B cell (primary cell): ENCODE measurements around the gene PLEKHA8. TPM values are rescaled to one million over a fixed set of nuclear protein-coding genes. Genes with fewer than 3 reads are reported as not detected.

Source experiments
- ATAC-seq: fragments of 200-7000 bp; cut with Tn5 transposase; one replicate; pipeline ENCODE4 v1.10.0; 2021; ENCODE audit warnings: low read depth, mild to moderate bottlenecking, moderate number of reproducible peaks, moderate library complexity
- CTCF ChIA-PET: fragments of 350-600 bp; sonication (Branson Sonifier 250); formaldehyde crosslinking; loops from one replicate; lab custom pipeline; 2021; ENCODE audit warnings: antibody characterized with exemption, inconsistent platforms; lab: Charles Lee
- POLR2A ChIA-PET: fragments of 350-600 bp; sonication (Branson Sonifier 250); formaldehyde crosslinking; loops from one replicate; lab custom pipeline; 2021; ENCODE audit warnings: antibody characterized with exemption; lab: Charles Lee
- DNase-seq: peaks from one replicate; pipeline ENCODE4 v3.0.0; 2013
- H2AFZ ChIP-seq: 2 replicates; pipeline ENCODE4 v1.6.1; 2012; ENCODE audit warnings: mild to moderate bottlenecking, low read depth, low read length; ENCODE audit not compliant: insufficient read depth, poor library complexity, severe bottlenecking
- H3K27ac ChIP-seq, 2 donors: 1 replicate in 1 of 2; 2 replicates in 1 of 2; pipeline ENCODE4 v1.5.1; 2012 to 2013; ENCODE audit warnings: low read length in 2 of 2, mild to moderate bottlenecking in 2 of 2, moderate library complexity in 1 of 2
- H3K27me3 ChIP-seq, 4 experiments: fragments of 200-600 bp in 1 of 4; sonication (generic) in 1 of 4; replicated peaks in 1 of 4; 1 replicate in 2 of 4; 2 replicates in 2 of 4; pipeline versions ENCODE4 v1.6.1 to v1.7.0; 2013 to 2016; ENCODE audit warnings: low read length in 3 of 4, mild to moderate bottlenecking in 2 of 4, mixed read lengths in 1 of 4, moderate library complexity in 1 of 4; ENCODE audit not compliant: insufficient read depth in 4 of 4, control insufficient read depth in 3 of 4; ENCODE audit errors: control extremely low read depth in 1 of 4
- H3K36me3 ChIP-seq, 2 experiments: replicated peaks in 1 of 2; 1 replicate in 1 of 2; 2 replicates in 1 of 2; pipeline versions ENCODE4 v1.6.1 to v1.7.1; 2013; ENCODE audit warnings: low read length in 1 of 2; ENCODE audit not compliant: insufficient read depth in 2 of 2, control insufficient read depth in 1 of 2; ENCODE audit errors: control extremely low read depth in 1 of 2, extremely low read depth in 1 of 2
- H3K4me1 ChIP-seq, 2 donors: fragments of 200-600 bp in 1 of 2; sonication (generic) in 1 of 2; 1 replicate in 1 of 2; 2 replicates in 1 of 2; pipeline versions ENCODE4 v1.5.1 to v1.6.1; 2013 to 2017; ENCODE audit warnings: low read length in 2 of 2; ENCODE audit not compliant: control insufficient read depth in 2 of 2, insufficient read depth in 2 of 2
- H3K4me2 ChIP-seq: replicated peaks from 2 replicates; pipeline ENCODE3; 2012; ENCODE audit warnings: mild to moderate bottlenecking, low read depth, low read length; ENCODE audit not compliant: poor library complexity, severe bottlenecking
- H3K4me3 ChIP-seq, 5 experiments: fragments of 200-600 bp in 1 of 5; sonication (generic) in 1 of 5; 1 replicate in 3 of 5; 2 replicates in 2 of 5; pipeline versions ENCODE4 v1.5.1 to v1.7.0; 2011 to 2016; ENCODE audit warnings: low read length in 4 of 5, mild to moderate bottlenecking in 4 of 5, low read depth in 2 of 5, control low read depth in 1 of 5, moderate library complexity in 1 of 5; ENCODE audit not compliant: insufficient read depth in 1 of 5; ENCODE audit errors: control extremely low read depth in 1 of 5, extremely low read depth in 1 of 5
- H3K79me2 ChIP-seq: fragments of 200-600 bp; sonication (generic); one replicate; pipeline ENCODE4 v1.6.0; 2016; ENCODE audit warnings: low read length; ENCODE audit not compliant: control insufficient read depth, insufficient read depth
- H3K9ac ChIP-seq: fragments of 200-600 bp; sonication (generic); 2 replicates; pipeline ENCODE4 v1.6.1; 2017; ENCODE audit warnings: mild to moderate bottlenecking, low read length, moderate library complexity
- H3K9me3 ChIP-seq, 3 donors: one replicate each; pipeline versions ENCODE4 v1.6.1 to v1.7.1; 2013; ENCODE audit warnings: low read length in 2 of 3; ENCODE audit not compliant: control insufficient read depth in 2 of 3, insufficient read depth in 1 of 3; ENCODE audit errors: control extremely low read depth in 1 of 3
- H4K20me1 ChIP-seq: 2 replicates; pipeline ENCODE4 v1.6.0; 2012; ENCODE audit warnings: mild to moderate bottlenecking, low read length; ENCODE audit not compliant: insufficient read depth, control insufficient read depth, poor library complexity, severe bottlenecking
- H3K27ac Mint-ChIP-seq: one replicate; pipeline ENCODE4 v1.8.0; 2021; ENCODE audit warnings: mixed read lengths
- H3K27me3 Mint-ChIP-seq: one replicate; pipeline ENCODE4 v1.8.0; 2021; ENCODE audit warnings: mixed read lengths
- H3K4me1 Mint-ChIP-seq: one replicate; pipeline ENCODE4 v1.8.0; 2021; ENCODE audit warnings: mixed read lengths
- H3K4me3 Mint-ChIP-seq: one replicate; pipeline ENCODE4 v1.8.0; 2021; ENCODE audit warnings: mixed read lengths
- H3K9me3 Mint-ChIP-seq: one replicate; pipeline ENCODE4 v1.8.0; 2022; ENCODE audit warnings: mixed read lengths; ENCODE audit not compliant: insufficient read depth
- CTCF ChIP-seq: fragments of 200-600 bp; IDR thresholded peaks from one replicate; pipeline ENCODE4 v1.8.0; 2022; ENCODE audit warnings: antibody characterized with exemption, mild to moderate bottlenecking
- EZH2 ChIP-seq: IDR thresholded peaks from 2 replicates; pipeline ENCODE4 v1.6.1; 2012; ENCODE audit warnings: borderline replicate concordance, low read depth, mild to moderate bottlenecking, moderate library complexity, low read length; ENCODE audit not compliant: insufficient read depth, poor library complexity, severe bottlenecking
- WGBS: methylation state at CpG from one replicate; pipeline ENCODE4 v1.1.5; 2013; ENCODE audit warnings: missing lambda C conversion rate; ENCODE audit not compliant: insufficient coverage; 5-methylcytosine and 5-hydroxymethylcytosine counted together
- intact Hi-C: fragments of 100-400 bp; cut with micrococcal nuclease; formaldehyde crosslinking; loops from one replicate; pipeline ENCODE4 v1.10.0; 2022
- polyA plus RNA-seq: library from polyadenylated mRNA; depleted of rRNA; stranded (reverse); fragments of >200 nt; gene quantifications from 2 replicates; pipeline ENCODE4 v1.2.3, GENCODE V29; 2012
- total RNA-seq, 2 donors: library from RNA; stranded (reverse); fragments of 120-200 nt in 1 of 2; gene quantifications; 1 replicate in 1 of 2; 2 replicates in 1 of 2; pipeline versions ENCODE4 v1.2.3 to v1.2.4, GENCODE V29; 2013 to 2022

PLEKHA8 gene
- total and polyA plus RNA-seq, 2 donors (not counting 1 experiment from before 2014, with no cell fraction given), result 1.7 to 10.5 TPM

- H3K9ac ChIP-seq, result no peak overlapping the region
Observed at GRCh38 chr7:30091987-30092386, 63.8 kb downstream of the PLEKHA8 start.

DNA sequence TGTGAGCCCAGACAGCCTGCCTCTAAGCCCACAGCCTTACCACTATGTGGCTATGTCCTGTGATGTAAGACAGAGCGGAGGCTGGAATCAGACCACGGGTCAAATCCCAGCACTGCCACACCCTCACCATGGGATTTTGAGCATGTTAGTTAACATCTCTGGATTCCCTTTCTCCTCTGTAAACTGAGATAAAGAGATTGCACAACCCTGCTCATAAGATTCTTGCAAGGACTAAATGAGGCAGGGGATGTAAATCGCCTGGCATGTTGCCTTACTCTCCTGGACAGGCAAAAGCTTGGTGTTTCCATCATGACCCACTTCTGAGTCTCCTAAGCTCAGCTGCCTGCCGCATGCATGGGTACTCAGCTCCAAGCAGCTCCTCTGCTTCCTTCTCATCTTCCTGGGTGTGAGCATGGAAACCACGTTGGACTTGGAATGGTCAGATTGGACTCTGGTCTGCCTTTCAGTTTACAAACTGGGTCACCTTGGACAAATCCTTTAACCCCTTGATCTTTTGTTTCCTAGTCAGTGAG is 65.3 kb downstream of the PLEKHA8 start:
- CTCF ChIA-PET, result no interaction called here
- no peak for ATAC-seq

More at GRCh38 chr7:30091987-30092386, 63.8 kb downstream of the PLEKHA8 start:
- Histone ChIP-seq H3K4me3 (no peak overlapping the region), H4K20me1 (no peaks in the 10 kb centered on the region), H3K79me2 (no peaks in the 10 kb centered on the region), H3K9me3 (no peaks in the 10 kb centered on the region), H2AFZ (no peak overlapping the region), H3K27me3 (no peaks in the 10 kb centered on the region), H3K36me3 (no peaks in the 10 kb centered on the region), H3K4me2 (no peak overlapping the region), H3K4me1 (no peaks in the 10 kb centered on the region), H3K27ac (no peak overlapping the region)
- H3K9me3 Mint-ChIP-seq, result no peaks in the 10 kb centered on the region
- TF ChIP-seq EZH2 (no peak), CTCF (no peak)
- no peak overlapping the region for H3K27ac Mint-ChIP-seq
- no peaks in the 10 kb centered on the region for H3K27me3 Mint-ChIP-seq
- no peak overlapping the region for H3K4me3 Mint-ChIP-seq
- ATAC-seq, result no peak
- CTCF ChIA-PET, result interaction anchor here (1.3 kb wide), 1 partner anchor 17 kb away, joined by 7 read pairs; no protein-coding TSS in a partner anchor
- no peaks in the 10 kb centered on the region for H3K4me1 Mint-ChIP-seq
- 96% methylated on average over 3 of the region's 5 CpGs for WGBS
- intact Hi-C loops, result no loop called here
- POLR2A ChIA-PET, result no interaction called here
- no peak for DNase-seq

More for the DNA sequence above, 65.3 kb downstream of the PLEKHA8 start:
- Histone ChIP-seq H3K4me2 (no peak overlapping the region), H3K27ac (no peak overlapping the region), H3K36me3 (no peaks in the 10 kb centered on the region), H3K27me3 (no peaks in the 10 kb centered on the region), H3K79me2 (no peaks in the 10 kb centered on the region), H3K9me3 (peaks cover 0 to 3% (median 0%) of the 10 kb centered on the region in 3 donors), H3K4me1 (no peaks in the 10 kb centered on the region), H4K20me1 (no peaks in the 10 kb centered on the region), H2AFZ (no peak overlapping the region), H3K9ac (no peak overlapping the region), H3K4me3 (no peak overlapping the region)
- H3K9me3 Mint-ChIP-seq, result no peaks in the 10 kb centered on the region
- no peaks in the 10 kb centered on the region for H3K4me1 Mint-ChIP-seq
- intact Hi-C loops, result no loop called here
- POLR2A ChIA-PET, result no interaction called here
- no peaks in the 10 kb centered on the region for H3K27me3 Mint-ChIP-seq
- no peak overlapping the region for H3K4me3 Mint-ChIP-seq
- TF ChIP-seq CTCF (no peak), EZH2 (no peak)
- 94% methylated on average over 4 of the region's 5 CpGs for WGBS
- no peak overlapping the region for H3K27ac Mint-ChIP-seq
- no peak for DNase-seq
